HG02678 (cell line): ENCODE data around the gene SLC22A5.

ENCODE experiments used
- ATAC-seq: cut with Tn5 transposase; IDR thresholded peaks from one replicate; pipeline ENCODE4 v1.9.1; 2021; ENCODE audit warnings: mild to moderate bottlenecking, moderate library complexity; ENCODE audit not compliant: unreplicated experiment

The SLC22A5 gene

DNA sequence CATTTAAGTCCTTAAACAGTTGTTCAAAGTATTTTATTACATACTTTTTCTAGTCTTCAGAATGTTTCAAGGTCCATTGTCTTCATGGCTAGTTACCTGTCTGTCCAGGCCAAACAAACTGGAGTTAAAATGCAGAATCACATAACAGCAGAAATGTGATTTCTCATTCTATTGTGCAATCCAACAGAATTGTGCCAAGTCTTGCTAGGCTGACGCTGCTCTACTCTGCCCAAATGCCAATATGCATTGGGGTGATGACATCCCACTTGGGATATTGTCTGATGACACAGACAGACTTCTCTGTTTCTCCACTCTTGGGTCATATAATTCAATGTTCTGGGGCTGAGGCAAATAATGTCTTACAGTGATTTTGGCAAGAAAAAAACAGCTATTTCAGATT, 5.2 kb upstream of the SLC22A5 start:
- no peak for ATAC-seq

DNA sequence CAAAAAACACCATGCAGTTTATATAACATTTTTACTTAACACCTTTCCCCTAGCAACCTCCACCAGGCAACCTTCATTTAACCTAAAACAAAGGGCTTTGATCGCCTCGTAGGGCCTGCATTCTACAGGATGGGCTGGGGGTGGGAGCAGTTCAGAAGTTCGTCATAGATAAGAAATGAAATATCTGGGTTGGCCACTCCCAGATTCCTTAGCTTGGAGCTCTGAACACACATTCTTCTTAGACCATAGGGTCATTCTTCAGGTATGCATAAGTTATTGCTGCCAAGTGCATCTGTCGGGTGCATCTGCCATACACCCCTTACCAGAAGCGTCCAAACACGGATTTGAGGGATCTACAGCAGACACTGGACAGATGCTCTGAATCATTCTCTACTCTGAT, 4.3 kb upstream of the SLC22A5 start:
- no peak for ATAC-seq

DNA sequence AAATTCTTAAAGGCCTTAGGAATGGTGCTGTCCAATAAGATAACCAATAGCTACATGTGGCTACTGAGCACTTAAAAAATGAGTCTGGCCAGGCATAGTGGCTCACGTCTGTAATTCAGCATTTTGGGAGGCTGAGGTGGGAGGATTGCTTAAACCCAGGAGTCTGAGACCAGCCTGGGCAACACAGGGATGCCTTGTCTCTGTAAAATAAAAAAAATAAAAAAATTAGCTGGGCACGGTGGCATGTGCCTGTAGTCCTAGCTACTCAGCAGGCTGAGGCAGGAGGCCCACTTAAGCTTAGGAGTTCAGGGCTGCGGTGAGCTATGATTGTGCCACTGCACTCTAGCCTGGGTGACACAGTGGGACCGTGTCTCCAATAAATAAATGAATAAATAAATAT, 1.3 kb upstream of the SLC22A5 start:
- ATAC-seq = no peak

DNA sequence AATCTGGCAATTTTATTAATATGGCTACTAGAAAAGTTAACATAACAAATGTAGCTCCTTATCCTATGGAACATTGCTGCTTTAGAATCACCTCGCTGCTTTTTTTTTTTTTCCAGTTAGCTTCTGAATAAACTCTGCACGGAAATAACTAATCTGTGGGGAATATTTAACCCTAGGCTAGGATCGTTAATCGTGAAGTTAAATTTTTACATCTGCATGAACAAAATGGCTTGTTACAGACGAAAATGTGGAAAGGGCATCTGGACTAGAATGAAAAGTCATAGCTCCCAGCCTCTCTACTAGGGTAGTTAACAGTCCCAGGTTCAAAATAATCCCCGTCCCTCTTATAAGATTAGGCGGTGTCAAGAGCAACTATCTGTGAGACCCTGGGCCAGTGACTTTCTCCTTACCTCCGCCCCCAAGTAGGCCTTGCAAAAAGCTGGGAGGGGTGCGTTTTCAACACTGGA, 470 bp upstream of the SLC22A5 start:
- no peak for ATAC-seq

DNA sequence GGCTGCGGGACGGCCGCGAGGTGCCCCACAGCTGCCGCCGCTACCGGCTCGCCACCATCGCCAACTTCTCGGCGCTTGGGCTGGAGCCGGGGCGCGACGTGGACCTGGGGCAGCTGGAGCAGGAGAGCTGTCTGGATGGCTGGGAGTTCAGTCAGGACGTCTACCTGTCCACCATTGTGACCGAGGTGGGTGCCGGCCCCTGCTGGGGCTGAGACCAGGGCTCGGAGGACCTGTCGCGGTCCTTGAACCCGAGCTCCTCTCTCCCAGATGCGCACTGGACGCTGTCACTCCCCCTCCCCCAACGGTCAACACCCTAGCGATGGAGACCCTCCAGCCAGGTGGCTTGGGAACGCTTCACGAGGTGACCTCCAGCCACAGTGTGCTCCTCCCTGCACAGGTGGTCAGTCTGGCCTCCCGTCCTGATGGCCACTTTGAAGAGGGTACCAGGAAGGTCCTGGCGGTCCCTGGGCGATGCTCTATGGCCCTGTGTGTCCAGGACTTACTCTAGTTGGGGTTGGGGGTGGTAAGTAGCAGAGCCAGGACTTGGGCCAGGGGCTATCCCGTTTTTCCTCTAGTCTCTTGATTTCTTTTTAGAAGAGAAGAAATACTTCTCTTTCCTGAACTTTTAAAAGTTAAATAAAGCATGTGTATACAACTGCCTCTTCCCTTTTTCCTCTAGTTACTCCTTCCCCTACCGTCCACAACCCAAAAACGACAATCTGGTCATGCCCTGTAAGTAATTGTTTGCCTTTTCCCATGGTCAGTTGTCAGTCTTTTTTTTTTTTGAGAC, 866 bp downstream of the SLC22A5 start:
- ATAC-seq = no peak

DNA sequence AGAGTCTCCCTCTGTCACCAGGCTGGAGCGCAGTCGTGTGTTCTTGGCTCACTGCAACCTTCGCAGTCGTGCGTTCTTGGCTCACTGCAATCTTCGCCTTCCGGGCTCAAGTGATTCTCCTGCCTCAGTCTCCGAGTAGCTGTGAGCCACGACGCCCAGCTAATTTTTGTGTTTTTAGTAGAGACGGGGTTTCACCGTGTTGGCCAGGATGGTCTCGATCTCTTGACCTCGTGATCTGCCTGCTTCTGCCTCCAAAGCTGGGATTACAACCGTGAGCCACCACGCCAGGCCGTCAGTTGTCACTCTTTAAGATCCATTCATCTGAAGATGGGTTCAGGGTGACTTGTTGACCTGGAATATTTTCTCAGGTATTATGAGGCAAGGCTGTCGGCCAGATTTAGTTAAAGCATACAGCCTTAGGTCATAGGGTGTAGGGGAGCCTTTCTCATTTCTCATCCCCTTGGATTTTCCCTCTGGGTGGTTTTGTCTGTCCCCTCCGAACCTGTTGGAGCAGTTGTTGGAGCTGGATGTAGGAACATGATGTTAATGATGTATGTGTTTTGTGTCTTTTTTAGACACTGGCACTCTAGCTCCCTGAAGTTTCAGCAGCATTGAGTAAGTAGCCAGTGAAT, 1.6 kb downstream of the SLC22A5 start:
- ATAC-seq = no peak

DNA sequence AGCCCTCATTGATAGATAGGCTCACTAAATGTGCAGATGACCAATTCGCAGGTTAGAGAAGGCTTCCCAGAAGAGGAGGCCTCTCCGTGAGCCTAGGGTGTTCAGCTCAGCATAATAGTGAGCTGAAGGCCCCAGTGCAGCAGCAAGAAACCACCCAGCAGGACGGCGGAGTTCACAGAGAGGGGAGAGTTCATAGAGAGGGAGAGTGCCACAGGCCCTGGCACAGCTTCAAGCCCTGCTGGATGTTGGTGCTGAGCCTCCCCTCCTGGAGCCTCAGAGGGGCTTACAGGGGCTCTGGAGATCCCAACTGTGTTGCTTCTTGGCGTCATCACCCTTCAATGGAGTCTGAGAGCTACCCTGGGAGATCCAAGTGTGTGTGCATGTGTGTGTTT, 2.1 kb downstream of the SLC22A5 start:
- no peak for ATAC-seq

DNA sequence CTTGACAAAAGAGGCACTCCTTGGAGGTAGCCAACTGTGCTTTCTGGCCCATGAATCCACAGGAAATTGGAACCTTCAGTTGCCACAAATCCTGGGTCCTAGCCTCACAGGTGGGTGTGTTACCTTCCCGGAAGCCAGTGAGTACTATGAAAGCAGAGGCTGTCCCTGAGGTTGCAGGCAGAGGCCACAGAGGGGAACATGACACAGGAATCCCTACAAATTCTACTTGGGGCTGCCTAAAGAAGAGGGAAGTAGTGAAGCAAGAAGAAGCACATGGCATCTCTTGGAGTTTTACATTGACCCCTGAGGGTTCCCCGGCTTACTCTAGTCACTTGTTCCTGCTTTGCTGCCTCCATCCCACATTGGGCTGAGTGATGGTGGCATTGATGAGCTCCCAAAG, 2.6 kb downstream of the SLC22A5 start:
- no peak for ATAC-seq

DNA sequence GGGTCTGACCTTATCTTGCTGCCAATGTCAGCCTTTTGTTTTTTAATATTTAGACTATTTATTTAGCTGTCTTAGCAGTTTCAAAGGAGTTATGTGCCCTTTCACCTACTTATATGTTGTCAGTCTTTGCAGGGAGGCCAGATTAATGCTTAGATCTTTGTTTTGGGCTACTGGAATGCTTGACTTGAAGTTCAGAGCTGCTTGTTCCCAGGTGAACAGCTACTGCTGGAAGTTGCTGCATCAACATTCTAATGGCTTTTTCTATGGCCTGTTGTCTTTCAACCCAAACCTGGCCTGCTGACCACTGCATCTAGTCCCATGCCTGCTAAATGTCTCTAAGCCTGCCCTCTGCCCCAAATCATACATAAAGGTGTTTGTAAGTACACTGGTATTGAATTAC, 3.0 kb downstream of the SLC22A5 start:
- no peak for ATAC-seq

DNA sequence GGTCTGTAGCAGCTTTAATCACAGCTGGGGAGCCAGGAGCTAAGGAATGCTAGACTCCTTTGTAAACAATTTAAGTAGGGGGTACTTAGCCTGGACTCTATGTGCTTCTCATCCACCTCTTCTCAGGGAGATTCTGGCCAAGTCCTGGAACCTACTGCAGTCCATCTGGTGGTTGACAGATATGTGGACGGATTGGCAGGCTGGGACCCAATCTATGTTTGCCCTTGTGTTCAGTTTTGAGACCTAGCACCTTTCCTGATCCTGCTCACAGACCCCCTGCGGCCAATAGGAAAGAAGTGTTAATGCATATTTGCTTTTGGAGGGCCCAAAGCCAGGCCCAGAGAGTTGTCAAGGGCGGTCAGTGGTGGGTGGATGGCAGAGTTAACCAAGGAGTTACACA, 6.4 kb downstream of the SLC22A5 start:
- ATAC-seq = no peak

DNA sequence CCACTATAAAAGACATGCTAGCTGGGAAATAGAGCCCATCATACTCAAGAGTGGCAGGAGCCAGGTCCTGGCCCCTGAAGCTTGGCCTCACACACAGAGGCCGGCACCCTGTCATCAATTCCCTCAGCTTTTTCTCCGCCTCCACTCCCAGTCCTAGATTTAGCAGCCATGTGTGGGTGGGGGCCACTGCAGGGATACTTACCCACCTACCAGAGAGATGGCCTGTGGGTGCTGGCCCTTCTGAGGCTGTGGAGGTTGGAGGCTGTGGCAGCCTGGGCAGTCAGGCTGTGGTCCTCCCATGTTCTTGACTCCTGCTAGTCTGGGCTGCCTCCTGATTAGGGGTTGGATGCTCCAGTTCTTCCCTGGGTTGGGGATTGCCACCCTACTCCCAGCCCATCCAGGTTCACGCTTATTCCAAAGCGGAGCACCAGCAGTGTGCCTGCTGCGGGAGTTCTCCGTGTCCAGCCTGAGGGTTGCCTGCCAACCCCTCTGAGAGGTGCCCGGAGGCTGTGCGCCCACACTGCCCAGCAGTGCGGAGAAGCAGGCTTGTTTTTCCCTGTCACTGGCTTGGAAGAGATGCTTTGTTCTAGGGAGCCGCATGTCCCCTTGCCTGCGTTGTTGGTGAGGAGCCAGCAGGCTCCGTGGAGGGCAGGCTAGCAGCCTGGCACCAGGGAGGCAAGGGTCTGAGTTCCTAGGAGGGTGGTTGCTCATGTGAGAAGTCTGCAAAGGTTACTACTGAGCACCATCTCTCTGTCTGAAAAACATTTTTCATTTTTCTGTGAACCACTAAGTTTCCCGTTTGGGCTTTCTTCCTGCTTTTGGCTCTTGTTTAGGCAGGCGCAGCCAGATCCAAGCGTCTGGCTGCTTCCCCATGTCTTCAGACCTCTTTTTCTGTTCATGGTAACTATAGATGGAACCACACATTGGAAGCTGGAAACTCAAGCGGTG, 7.5 kb downstream of the SLC22A5 start:
- ATAC-seq = no peak

DNA sequence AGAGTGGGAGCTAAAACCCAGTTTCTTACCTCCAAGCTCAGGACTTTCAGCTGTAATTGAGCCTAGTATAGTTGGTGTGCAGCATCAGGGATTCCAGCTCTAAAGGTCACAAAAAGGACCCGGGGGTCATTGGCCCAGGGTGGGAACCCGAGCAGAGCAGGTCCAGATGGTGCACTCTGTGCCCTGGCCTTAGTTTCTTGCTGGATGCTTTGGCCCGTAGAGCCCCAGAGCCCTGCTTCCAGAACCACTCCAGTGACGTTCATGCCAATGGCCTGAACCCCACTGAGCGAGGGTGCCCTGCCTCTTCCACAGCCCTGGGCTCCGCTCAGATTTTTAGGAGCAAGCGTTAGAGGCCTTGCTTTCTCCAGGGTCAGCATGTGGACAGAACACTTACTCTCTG, 8.2 kb downstream of the SLC22A5 start:
- ATAC-seq = no peak

DNA sequence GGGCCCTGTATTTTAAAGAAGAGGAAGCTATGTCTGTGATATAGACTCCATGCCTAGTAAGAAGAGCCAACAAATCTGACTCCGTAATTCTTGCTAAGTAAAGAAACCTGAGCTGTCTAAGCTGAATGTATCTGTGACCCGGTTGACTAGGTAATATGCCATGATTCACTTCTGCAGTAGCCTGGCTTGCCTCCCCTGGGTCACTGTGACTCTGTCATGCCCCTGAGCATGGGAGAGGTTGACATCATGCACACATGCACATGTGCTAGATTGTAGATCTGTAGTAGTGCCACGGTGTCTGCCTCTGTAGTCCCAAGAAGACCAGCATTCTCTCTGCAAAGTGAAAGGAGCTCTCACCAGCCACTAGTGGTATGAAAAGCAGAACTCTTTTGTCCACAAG, 9.1 kb downstream of the SLC22A5 start:
- no peak for ATAC-seq

DNA sequence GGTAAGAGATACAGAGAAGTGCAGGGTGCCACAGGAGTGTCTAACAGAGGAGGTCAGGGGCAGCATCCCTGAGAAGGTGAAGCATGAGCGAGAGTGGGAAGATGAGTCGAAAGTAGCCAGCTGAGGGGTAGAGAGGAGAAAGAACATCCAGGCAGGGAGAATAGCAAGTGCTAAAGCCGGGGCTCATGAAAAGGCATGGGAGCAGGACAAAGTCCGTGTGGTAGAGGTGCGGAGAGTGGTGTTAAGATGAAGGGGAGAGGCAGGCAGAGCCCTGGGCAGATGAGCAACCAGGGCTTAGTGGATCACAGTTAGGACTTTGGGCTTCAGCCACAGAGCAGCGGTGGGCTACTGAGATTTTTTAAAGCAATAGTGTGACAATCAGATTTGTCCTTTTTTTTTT, 10.5 kb downstream of the SLC22A5 start:
- ATAC-seq = no peak

DNA sequence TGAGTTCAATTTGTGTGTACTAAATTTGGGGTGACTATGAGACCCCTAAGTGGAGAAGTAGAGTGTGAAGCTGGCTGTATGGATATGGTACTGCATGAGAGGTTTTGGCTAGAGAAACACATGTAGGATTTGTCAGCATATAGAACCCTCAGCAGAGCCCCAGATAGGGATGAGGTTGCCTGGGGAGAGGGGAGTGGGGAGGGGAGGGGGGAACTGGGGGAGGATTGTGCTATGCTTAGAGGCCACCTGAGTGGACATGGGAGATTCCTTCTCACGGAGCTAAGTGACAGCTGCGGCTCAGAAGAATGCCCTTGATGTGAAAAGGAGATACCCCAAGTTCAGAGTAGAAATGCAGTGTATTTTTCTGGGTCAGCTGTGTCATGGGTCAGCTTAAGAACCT, 11.2 kb downstream of the SLC22A5 start:
- ATAC-seq = no peak

DNA sequence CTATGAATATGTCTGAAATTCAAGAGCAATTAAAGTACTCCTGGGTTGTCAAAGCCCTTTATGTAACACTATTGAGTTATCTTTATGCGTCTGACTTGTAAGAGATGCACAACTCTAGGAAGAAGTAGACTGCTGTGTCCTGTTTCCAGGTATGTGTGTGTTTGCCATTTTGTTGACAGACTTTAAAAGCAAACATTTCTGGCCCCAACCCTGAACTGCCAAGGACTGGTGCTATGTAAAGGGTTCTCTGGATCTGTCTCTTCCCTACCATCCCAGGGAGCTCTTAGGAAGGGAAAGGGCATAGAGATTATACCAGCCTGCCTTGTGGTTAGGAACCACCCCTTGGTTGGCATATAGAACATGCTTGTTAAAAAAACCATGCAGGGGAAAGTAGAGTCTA, 12.1 kb downstream of the SLC22A5 start:
- no peak for ATAC-seq

DNA sequence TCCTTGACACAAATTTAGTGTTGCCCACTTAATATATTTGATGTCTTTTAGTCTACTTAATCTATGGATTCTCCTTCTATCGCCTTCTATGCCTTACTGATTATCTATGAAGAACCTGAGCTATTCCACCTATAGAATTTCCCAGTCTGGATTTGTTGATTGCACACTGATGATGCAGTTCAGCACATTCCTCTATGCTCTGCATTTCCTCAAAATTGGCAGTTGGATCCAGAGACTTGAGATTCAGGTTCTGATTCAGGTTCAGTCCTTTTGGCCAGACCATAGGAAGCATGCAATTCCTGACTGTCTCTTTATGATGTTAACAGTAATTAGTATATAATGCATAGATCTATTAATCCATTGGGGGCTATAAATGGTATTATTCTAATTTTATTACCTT, 13.8 kb downstream of the SLC22A5 start:
- no peak for ATAC-seq

DNA sequence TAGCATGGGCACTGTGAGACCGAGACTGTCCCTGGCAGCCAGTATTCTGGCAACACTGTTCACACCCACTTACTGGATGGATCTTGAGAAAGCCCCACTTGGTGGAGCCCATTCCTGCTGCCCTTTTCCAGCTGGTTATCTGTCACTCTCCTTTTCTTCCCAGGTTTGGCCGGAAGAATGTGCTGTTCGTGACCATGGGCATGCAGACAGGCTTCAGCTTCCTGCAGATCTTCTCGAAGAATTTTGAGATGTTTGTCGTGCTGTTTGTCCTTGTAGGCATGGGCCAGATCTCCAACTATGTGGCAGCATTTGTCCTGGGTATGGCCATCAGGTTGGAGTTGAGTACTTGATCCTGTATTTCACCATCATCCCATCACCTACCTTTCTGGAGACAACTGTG, 14.5 kb downstream of the SLC22A5 start:
- ATAC-seq = no peak

DNA sequence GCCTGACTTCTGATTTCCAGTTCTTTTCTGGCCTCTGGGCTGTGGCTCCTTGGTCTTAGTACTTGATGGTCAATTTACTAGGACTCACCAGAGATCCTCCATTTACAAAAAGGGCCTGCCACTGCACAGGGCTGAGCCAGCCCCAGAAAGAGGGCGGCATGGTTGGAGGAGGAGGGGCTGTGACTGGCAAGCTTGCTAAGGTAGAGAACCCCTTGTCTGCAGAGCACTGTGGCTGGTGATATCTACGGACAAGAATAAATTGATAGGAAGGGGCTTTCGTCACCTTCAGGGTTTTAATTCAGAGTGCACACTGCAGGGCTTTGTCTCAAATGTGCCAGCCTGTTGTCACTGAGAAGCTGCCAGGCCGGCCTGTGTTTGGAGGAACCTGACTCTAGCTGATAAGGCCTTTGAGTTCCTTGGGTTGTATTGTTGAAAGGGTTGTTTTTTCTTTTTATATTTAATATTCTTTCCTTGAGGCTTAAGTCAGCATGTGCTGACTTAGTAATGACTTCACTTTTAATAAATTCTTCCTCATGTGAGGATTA, 15.1 kb downstream of the SLC22A5 start:
- ATAC-seq = no peak

DNA sequence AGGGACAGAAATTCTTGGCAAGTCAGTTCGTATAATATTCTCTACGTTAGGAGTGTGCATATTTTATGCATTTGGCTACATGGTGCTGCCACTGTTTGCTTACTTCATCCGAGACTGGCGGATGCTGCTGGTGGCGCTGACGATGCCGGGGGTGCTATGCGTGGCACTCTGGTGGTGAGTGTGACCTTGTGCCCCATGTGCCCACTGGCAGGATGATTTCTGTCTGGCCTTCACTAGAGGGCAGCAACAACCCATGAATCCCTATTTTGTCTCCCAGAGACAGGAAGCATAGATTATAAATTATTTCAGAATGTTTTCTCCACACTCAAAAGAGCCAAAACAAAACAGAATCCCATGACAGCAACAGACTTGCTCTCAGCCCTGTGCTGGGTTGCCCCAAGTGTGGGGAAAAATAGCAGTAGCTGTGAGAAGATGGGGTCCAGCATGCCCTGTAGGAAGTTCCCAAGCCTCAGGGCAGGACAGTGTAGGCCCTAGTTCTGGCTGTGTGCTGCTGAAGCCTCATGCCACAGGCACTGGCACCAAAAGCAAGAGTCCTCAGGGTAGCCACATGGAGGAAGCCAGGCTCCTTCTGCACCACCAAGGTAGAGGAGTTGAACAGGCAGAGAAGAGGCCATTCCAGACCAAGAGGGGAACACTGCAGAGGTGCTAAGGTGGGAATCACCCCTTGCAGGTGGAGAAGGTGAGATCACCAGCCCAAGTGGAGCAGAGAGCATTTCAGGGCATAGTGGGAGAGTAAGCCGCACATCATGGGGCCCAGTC, 16.0 kb downstream of the SLC22A5 start:
- peak; percentile 41 for ATAC-seq
